GM10248 (cell line): Measurements from ENCODE around the gene CEP128.

ENCODE experiments used
- CTCF ChIA-PET: fragments of 300-600 bp; sonication (Branson Sonifier 250); formaldehyde crosslinking; extraction: SDS; loops from one replicate; lab custom pipeline; 2021; ENCODE audit warnings: antibody characterized with exemption; lab: Yijun Ruan, JAX
- POLR2A ChIA-PET: fragments of 350-650 bp; sonication (Branson Sonifier 250); formaldehyde crosslinking; extraction: SDS; loops from one replicate; lab custom pipeline; 2020; ENCODE audit warnings: antibody characterized with exemption; lab: Yijun Ruan, JAX
- DNase-seq: peaks from one replicate; pipeline ENCODE4 v3.0.0; 2012; ENCODE audit errors: extremely low spot score
- TF ChIP-seq, protein P1 (sequence below): IDR thresholded peaks from 2 replicates; pipeline ENCODE4 v1.5.1; 2012; ENCODE audit warnings: mild to moderate bottlenecking, low read depth; ENCODE audit errors: extremely low read depth, missing control alignments, control extremely low read depth

The CEP128 gene

DNA sequence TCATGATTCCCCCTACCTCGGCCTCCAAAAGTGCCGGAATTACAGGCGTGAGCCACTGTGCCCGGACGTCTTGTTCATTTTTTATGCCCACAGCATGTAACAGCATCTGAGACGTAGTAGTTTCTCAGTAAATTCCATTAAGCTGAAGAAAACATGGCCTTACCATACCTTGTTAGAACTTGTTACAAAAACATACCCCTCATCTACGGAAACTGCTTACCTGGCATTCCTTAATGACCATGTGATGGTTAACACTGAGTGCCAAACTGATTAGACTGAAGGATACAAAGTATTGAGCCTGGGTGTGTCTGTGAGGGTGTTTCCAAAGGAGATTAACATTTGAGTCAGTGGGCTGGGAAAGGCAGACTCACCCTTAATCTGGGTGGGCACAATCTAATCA is 186.8 kb downstream of the CEP128 start:
- POLR2A ChIA-PET, result no interaction called here
- no peak for DNase-seq
- CTCF ChIA-PET, result no interaction called here
- TF ChIP-seq, protein P1, sequence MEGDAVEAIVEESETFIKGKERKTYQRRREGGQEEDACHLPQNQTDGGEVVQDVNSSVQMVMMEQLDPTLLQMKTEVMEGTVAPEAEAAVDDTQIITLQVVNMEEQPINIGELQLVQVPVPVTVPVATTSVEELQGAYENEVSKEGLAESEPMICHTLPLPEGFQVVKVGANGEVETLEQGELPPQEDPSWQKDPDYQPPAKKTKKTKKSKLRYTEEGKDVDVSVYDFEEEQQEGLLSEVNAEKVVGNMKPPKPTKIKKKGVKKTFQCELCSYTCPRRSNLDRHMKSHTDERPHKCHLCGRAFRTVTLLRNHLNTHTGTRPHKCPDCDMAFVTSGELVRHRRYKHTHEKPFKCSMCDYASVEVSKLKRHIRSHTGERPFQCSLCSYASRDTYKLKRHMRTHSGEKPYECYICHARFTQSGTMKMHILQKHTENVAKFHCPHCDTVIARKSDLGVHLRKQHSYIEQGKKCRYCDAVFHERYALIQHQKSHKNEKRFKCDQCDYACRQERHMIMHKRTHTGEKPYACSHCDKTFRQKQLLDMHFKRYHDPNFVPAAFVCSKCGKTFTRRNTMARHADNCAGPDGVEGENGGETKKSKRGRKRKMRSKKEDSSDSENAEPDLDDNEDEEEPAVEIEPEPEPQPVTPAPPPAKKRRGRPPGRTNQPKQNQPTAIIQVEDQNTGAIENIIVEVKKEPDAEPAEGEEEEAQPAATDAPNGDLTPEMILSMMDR, result no peak

DNA sequence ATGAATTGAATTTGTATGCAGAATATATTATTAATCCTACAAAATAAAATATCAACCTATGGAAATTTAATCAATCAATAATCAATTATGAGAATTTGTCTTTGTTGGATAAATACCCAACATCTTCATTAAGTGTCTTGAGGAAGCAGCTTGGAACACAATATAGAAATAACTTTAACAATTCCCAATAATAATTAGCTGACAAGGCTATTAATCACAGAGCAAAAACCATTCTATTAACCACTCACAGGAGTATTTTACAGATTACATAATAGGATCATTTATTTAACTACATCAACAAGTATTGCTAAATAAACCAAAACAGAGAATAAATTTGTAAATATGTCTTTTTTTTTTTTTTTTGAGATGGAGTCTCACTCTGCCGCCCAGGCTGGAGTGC is 190.3 kb downstream of the CEP128 start:
- TF ChIP-seq, protein P1, result no peak
- POLR2A ChIA-PET, result no interaction called here
- CTCF ChIA-PET, result no interaction called here
- no peak for DNase-seq

DNA sequence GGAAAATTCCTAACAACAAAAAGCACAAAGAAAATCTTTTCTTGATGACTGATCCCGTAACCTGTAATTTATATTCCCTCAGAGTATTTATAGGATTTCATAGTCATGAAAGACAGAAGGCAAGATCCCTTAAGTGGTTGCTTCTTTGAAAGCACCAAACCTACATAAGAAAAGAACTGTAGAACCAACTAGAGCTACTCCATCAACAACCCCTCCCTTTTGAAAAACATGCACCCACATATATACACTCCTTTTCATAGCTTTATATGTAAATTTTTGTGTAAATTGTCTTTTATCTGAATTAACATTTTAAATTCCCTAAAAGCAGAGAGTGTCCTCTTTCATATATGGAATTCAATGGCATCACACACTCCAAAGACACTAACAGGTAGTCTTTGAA is 215.3 kb downstream of the CEP128 start:
- DNase-seq, result no peak
- ChIA-PET CTCF (no interaction called here), POLR2A (no interaction called here)
- TF ChIP-seq, protein P1, result no peak

DNA sequence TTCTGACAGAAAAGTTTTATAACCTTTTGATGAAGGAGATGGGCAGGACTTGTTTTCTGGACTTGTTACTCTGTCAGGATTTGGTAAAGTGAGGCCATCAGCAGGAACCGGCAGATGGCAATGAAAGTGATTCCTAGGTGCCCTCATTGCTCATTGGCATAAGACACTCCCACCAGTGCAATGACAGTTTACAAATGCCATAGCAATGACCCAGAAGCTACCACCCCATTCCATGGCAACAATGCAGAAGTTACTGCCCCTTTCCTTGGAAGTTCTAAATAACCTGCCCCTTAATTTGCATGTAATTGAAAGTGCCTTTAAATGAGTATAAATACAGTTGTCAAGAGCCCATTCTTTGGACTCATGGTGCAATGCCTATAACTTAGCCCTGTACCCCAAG is 222.6 kb downstream of the CEP128 start:
- ChIA-PET POLR2A (no interaction called here), CTCF (no interaction called here)
- no peak for DNase-seq
- TF ChIP-seq, protein P1, result no peak

DNA sequence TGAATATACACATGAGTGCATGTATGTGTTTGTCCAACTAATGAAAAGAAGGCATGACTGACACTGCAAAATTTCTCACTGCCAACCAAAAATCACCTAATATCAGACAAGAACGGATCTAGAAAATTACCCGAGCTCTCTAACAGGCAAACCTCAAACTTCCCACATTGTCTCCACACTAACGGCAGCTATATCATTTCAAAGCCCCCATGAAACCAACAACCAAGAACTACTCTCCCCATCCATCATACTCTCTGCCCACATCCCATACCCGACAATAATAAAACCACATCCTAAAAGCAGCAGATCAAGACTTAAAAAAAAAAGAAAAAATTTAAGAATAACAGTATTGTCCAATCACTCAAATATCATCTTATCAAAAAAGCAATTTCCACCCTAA is 227.1 kb downstream of the CEP128 start:
- TF ChIP-seq, protein P1, result no peak
- ChIA-PET POLR2A (no interaction called here), CTCF (no interaction called here)
- no peak for DNase-seq

DNA sequence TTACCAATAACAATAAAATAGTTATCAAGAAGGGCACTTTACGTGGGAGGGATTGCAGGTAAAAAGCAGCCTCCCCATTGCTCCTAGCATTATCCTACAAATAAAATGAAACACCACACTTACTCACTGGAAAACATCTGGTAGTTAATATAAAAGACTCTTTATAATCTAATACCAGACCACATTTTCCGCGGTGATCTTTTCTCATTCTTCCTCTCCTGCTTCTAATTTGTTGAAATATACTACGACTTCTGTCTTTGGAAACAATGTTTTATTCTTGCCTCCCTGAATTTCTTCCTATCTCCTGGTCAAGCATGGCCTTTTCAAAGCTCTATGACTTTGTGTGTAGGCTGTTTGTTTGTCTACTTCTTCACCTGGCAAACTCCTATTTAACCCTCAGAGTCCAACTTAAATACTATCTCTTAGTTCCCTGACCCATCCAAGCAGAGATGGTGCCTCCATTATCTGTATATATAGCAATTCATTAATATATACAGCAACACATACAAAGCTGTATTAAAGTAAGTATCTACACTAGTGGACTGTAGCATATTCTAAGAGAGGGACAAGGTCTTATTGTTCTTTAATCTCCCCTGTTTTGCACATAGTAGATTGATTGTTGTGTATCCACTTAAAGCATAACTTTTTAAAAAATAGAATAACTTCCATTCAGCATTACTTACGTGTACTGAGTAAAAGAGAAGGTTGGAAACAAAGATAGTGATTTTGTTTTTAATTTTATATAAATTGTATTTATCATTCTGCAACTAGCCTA is 228.3 kb downstream of the CEP128 start:
- CTCF ChIA-PET, result no interaction called here
- no peak for DNase-seq
- TF ChIP-seq, protein P1, result no peak
- POLR2A ChIA-PET, result no interaction called here
